NCI-H2171 treated with DMSO at 0.1 percent for 48 hours (cell line): ENCODE data around the gene PTGR2.
"Not testable (repeated sequence)": the region's sequence is repeated elsewhere in the genome, so short reads cannot be mapped to it uniquely, and the experiment has no call there.

Experiments
- DNase-seq: peaks from one replicate; lab custom pipeline; 2025; lab: John Stamatoyannopoulos, UW

Gene PTGR2

GRCh38 chr14:73833034-73833433 lies 18.6 kb upstream of the PTGR2 start:
- DNase-seq: no peak

- no peak for DNase-seq
Observed at GRCh38 chr14:73833530-73834260, 17.9 kb upstream of the PTGR2 start.

GRCh38 chr14:73834261-73834625 lies 17.4 kb upstream of the PTGR2 start:
- no peak for DNase-seq

- DNase-seq: not testable (repeated sequence)
Observed at GRCh38 chr14:73838293-73839034, 13.2 kb upstream of the PTGR2 start.

- no peak for DNase-seq
Observed at GRCh38 chr14:73842201-73842600, 9.4 kb upstream of the PTGR2 start.

GRCh38 chr14:73842851-73843250 lies 8.8 kb upstream of the PTGR2 start:
- no peak for DNase-seq

GRCh38 chr14:73843296-73843695 lies 8.3 kb upstream of the PTGR2 start:
- no peak for DNase-seq

- no peak for DNase-seq
Observed at GRCh38 chr14:73846947-73847346, 4.7 kb upstream of the PTGR2 start.

- DNase-seq: peak; percentile 19
Observed at GRCh38 chr14:73851000-73851399, 631 bp upstream of the PTGR2 start.

GRCh38 chr14:73859145-73859544 lies 7.5 kb downstream of the PTGR2 start:
- no peak for DNase-seq

GRCh38 chr14:73861073-73861472 lies 9.4 kb downstream of the PTGR2 start:
- DNase-seq: no peak

- DNase-seq: no peak
Observed at GRCh38 chr14:73862480-73862879, 10.8 kb downstream of the PTGR2 start.

GRCh38 chr14:73863209-73863608 lies 11.6 kb downstream of the PTGR2 start:
- no peak for DNase-seq

GRCh38 chr14:73865534-73866113 lies 14.0 kb downstream of the PTGR2 start:
- DNase-seq: no peak

- not testable (repeated sequence) for DNase-seq
Observed at GRCh38 chr14:73869754-73870153, 18.1 kb downstream of the PTGR2 start.

GRCh38 chr14:73870525-73871235 lies 19.0 kb downstream of the PTGR2 start:
- DNase-seq: no peak

- DNase-seq: no peak
Observed at GRCh38 chr14:73873660-73874059, 22.0 kb downstream of the PTGR2 start.

GRCh38 chr14:73877790-73878189 lies 26.2 kb downstream of the PTGR2 start:
- no peak for DNase-seq

GRCh38 chr14:73878436-73878835 lies 26.8 kb downstream of the PTGR2 start:
- no peak for DNase-seq

GRCh38 chr14:73879027-73879426 lies 27.4 kb downstream of the PTGR2 start:
- DNase-seq: no peak

GRCh38 chr14:73884438-73885190 lies 33.0 kb downstream of the PTGR2 start:
- no peak for DNase-seq
